Esophagus muscularis mucosa (tissue), 4 donors: ENCODE measurements around the gene OBSCN. TPM values are rescaled to one million over a fixed set of nuclear protein-coding genes. Genes with fewer than 3 reads are reported as not detected.
"Not testable (repeated sequence)": the region's sequence is repeated elsewhere in the genome, so short reads cannot be mapped to it uniquely, and the experiment has no call there.

Experiments used
- DNase-seq: peaks from one replicate; pipeline ENCODE4 v3.0.0-alpha.2; 2017; ENCODE audit errors: extremely low spot score
- H3K27ac ChIP-seq, 4 donors: fragments of 200-600 bp; sonication (generic); replicated peaks in 1 of 4; 1 replicate in 3 of 4; 2 replicates in 1 of 4; pipeline ENCODE4 v1.5.1; 2016 to 2019; ENCODE audit warnings: mild to moderate bottlenecking in 1 of 4
- H3K27me3 ChIP-seq, 4 donors: fragments of 200-600 bp; sonication (generic); one replicate each; pipeline versions ENCODE4 v1.5.1 to v1.6.0; 2016 to 2019
- H3K36me3 ChIP-seq, 4 donors: fragments of 200-600 bp; sonication (generic); one replicate each; pipeline ENCODE4 v1.5.1; 2016 to 2019
- H3K4me1 ChIP-seq, 4 donors: fragments of 200-600 bp; sonication (generic); one replicate each; pipeline ENCODE4 v1.5.1; 2016 to 2019
- H3K4me3 ChIP-seq, 4 donors: fragments of 200-600 bp; sonication (generic); 1 replicate in 2 of 4; 2 replicates in 2 of 4; pipeline ENCODE4 v1.5.1; 2016 to 2019; ENCODE audit warnings: mild to moderate bottlenecking in 4 of 4, moderate library complexity in 1 of 4
- H3K9me3 ChIP-seq, 4 donors: fragments of 200-600 bp; sonication (generic); 1 replicate in 3 of 4; 2 replicates in 1 of 4; pipeline ENCODE4 v1.5.1; 2016 to 2019
- CTCF ChIP-seq, 3 experiments: fragments of 200-600 bp in 2 of 3; fragments of 450-650 bp in 1 of 3; sonication (generic) in 2 of 3; IDR thresholded peaks; one replicate each; pipeline ENCODE4 v1.5.1; 2017 to 2019; ENCODE audit warnings: antibody characterized with exemption in 3 of 3, mild to moderate bottlenecking in 2 of 3, moderate library complexity in 1 of 3
- EP300 ChIP-seq: sonication (generic); formaldehyde crosslinking; IDR thresholded peaks from one replicate; pipeline ENCODE4 v1.6.1; 2017; ENCODE audit warnings: antibody characterized with exemption
- POLR2A ChIP-seq: fragments of 450-650 bp; IDR thresholded peaks from one replicate; pipeline ENCODE4 v1.6.1; 2017; ENCODE audit warnings: antibody characterized with exemption, moderate library complexity, mild to moderate bottlenecking, low read depth
- POLR2AphosphoS5 ChIP-seq, 2 donors: sonication (generic); formaldehyde crosslinking; IDR thresholded peaks; one replicate each; pipeline ENCODE4 v1.6.1; 2017; ENCODE audit warnings: antibody characterized with exemption in 2 of 2
- WGBS: methylation state at CpG from one replicate; pipeline ENCODE4 v1.1.5; 2018; 5-methylcytosine and 5-hydroxymethylcytosine counted together
- intact Hi-C: fragments of 100-400 bp; cut with DNase I; formaldehyde crosslinking; loops from one replicate; pipeline ENCODE4 v1.15.1; 2023
- total RNA-seq, 4 donors: library from RNA; depleted of rRNA; stranded (reverse); fragments of >200 nt; gene quantifications; one replicate each; pipeline versions ENCODE4 v1.1.0 to v1.2.1, GENCODE V29; 2016

Gene OBSCN
- total RNA-seq, 4 donors from 2014 or later: 12.6 to 31.4 (median 17.8) TPM

GRCh38 chr1:228217551-228218344 is 9.9 kb downstream of the OBSCN start:
- peaks cover 0 to 11% (median 7%) of the 10 kb centered on the region in 4 donors for H3K27me3 ChIP-seq
- no peak overlapping the region for H3K4me3 ChIP-seq
- H3K9me3 ChIP-seq: no peaks in the 10 kb centered on the region
- peak; percentile 75 for DNase-seq
- WGBS: 78% methylated on average over 14 of the region's 14 CpGs
- no peak overlapping the region for H3K27ac ChIP-seq
- intact Hi-C loops: no loop called here
- TF ChIP-seq POLR2A (no peak), EP300 (no peak), POLR2AphosphoS5 (IDR thresholded peaks at IDR 0.05) (no peak), CTCF (IDR thresholded peaks at IDR 0.05) (no peak)
- H3K36me3 ChIP-seq: peaks cover 0 to 62% (median 4%) of the 10 kb centered on the region in 4 donors
- peaks cover 14 to 19% (median 17%) of the 10 kb centered on the region in 4 donors for H3K4me1 ChIP-seq

- DNase-seq: peak; percentile 77
- Histone ChIP-seq H3K27ac (no peak overlapping the region), H3K9me3 (no peaks in the 10 kb centered on the region), H3K4me1 (peaks cover 5 to 11% (median 7%) of the 10 kb centered on the region in 4 donors), H3K27me3 (peaks cover 0 to 5% (median 1%) of the 10 kb centered on the region in 4 donors), H3K4me3 (no peak overlapping the region), H3K36me3 (peaks cover 0 to 65% (median 4%) of the 10 kb centered on the region in 4 donors)
- WGBS: 81% methylated on average over 7 of the region's 14 CpGs
- TF ChIP-seq CTCF (IDR thresholded peaks at IDR 0.05): no peak
- no peak for TF ChIP-seq EP300
- TF ChIP-seq POLR2A: no peak
- no peak for TF ChIP-seq POLR2AphosphoS5 (IDR thresholded peaks at IDR 0.05)
- intact Hi-C loops: no loop called here
These were observed 10.8 kb downstream of the OBSCN start for GRCh38 chr1:228218513-228219244.

GRCh38 chr1:228219245-228219961 is 11.6 kb downstream of the OBSCN start:
- Histone ChIP-seq H3K9me3 (peaks cover 0 to 7% (median 3%) of the 10 kb centered on the region in 4 donors), H3K4me1 (peaks cover 0 to 4% (median under 1%) of the 10 kb centered on the region in 4 donors), H3K27ac (no peak overlapping the region), H3K4me3 (no peak overlapping the region), H3K36me3 (peaks cover 0 to 64% (median 6%) of the 10 kb centered on the region in 4 donors), H3K27me3 (no peaks in the 10 kb centered on the region)
- intact Hi-C loops: no loop called here
- 89% methylated on average over 15 of the region's 16 CpGs for WGBS
- DNase-seq: peak; percentile 91
- TF ChIP-seq EP300 (no peak), CTCF (IDR thresholded peaks at IDR 0.05) (no peak), POLR2AphosphoS5 (IDR thresholded peaks at IDR 0.05) (no peak), POLR2A (no peak)

GRCh38 chr1:228219962-228220780 is 12.3 kb downstream of the OBSCN start:
- no peak for DNase-seq
- TF ChIP-seq CTCF (IDR thresholded peaks at IDR 0.05): no peak
- TF ChIP-seq POLR2A: no peak
- TF ChIP-seq POLR2AphosphoS5 (IDR thresholded peaks at IDR 0.05): no peak
- H3K4me3 ChIP-seq: no peak overlapping the region
- H3K4me1 ChIP-seq: no peaks in the 10 kb centered on the region
- WGBS: 92% methylated on average over 27 of the region's 28 CpGs
- peaks cover 0 to 64% (median 10%) of the 10 kb centered on the region in 4 donors for H3K36me3 ChIP-seq
- H3K9me3 ChIP-seq: peaks cover 0 to 15% (median 10%) of the 10 kb centered on the region in 4 donors
- no peaks in the 10 kb centered on the region for H3K27me3 ChIP-seq
- H3K27ac ChIP-seq: no peak overlapping the region
- intact Hi-C loops: no loop called here

- H3K27me3 ChIP-seq, H3K4me3 ChIP-seq, H3K4me1 ChIP-seq, H3K27ac ChIP-seq, DNase-seq, intact Hi-C loops: not testable (repeated sequence)
- WGBS: 89% methylated on average over 8 of the region's 9 CpGs
- Histone ChIP-seq H3K9me3 (peaks cover 0 to 21% (median 14%) of the 10 kb centered on the region in 4 donors), H3K36me3 (peaks cover 0 to 69% (median 11%) of the 10 kb centered on the region in 4 donors)
These were observed 13.3 kb downstream of the OBSCN start for GRCh38 chr1:228221097-228221496.
